ENCODE measurements around the gene KCTD11. TPM values are rescaled to one million over a fixed set of nuclear protein-coding genes. Genes with fewer than 3 reads are reported as not detected.

Gene KCTD11
- total RNA-seq, 1 experiment from 2014 or later: 3.8 TPM

- CTCF ChIA-PET: no interaction called here
- Histone ChIP-seq H3K4me3 (ENCODE audit: low read depth, low read length, poor library complexity, severe bottlenecking) (no peak overlapping the region), H3K27me3 (replicated peaks; ENCODE audit: insufficient read depth, low read depth, low read length, poor library complexity) (no peaks in the 10 kb centered on the region), H3K36me3 (ENCODE audit: insufficient read depth, low read length, poor library complexity, severe bottlenecking) (no peaks in the 10 kb centered on the region), H3K4me1 (ENCODE audit: insufficient read depth, low read length, poor library complexity, severe bottlenecking) (peaks cover 24% of the 10 kb centered on the region), H3K27ac (ENCODE audit: low read depth, low read length, poor library complexity, severe bottlenecking) (no peak overlapping the region), H3K9me3 (ENCODE audit: low read depth, low read length, poor library complexity, severe bottlenecking) (no peaks in the 10 kb centered on the region)
- DNase-seq (ENCODE audit: low spot score): no peak
- BruUV-seq (replicated peaks): no TSS peak
- TF ChIP-seq, protein P1, sequence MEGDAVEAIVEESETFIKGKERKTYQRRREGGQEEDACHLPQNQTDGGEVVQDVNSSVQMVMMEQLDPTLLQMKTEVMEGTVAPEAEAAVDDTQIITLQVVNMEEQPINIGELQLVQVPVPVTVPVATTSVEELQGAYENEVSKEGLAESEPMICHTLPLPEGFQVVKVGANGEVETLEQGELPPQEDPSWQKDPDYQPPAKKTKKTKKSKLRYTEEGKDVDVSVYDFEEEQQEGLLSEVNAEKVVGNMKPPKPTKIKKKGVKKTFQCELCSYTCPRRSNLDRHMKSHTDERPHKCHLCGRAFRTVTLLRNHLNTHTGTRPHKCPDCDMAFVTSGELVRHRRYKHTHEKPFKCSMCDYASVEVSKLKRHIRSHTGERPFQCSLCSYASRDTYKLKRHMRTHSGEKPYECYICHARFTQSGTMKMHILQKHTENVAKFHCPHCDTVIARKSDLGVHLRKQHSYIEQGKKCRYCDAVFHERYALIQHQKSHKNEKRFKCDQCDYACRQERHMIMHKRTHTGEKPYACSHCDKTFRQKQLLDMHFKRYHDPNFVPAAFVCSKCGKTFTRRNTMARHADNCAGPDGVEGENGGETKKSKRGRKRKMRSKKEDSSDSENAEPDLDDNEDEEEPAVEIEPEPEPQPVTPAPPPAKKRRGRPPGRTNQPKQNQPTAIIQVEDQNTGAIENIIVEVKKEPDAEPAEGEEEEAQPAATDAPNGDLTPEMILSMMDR (conservative IDR thresholded peaks at IDR 0.05; ENCODE audit: low read depth, low read length): no peak
- TF ChIP-seq EZH2 (IDR thresholded peaks at IDR 0.05; ENCODE audit: borderline replicate concordance, low read depth, low read length, poor library complexity, severe bottlenecking): no peak
- POLR2A ChIA-PET (ENCODE audit: low non-redundant PET): no interaction called here
- intact Hi-C loops (cut with micrococcal nuclease; ENCODE audit: unreplicated experiment): loop anchor here (5.0 kb wide), 2 partner anchors 51 to 301 kb away; no protein-coding TSS in a partner anchor
Measured at GRCh38 chr17:7347630-7348477, 4.1 kb upstream of the KCTD11 start.

DNA sequence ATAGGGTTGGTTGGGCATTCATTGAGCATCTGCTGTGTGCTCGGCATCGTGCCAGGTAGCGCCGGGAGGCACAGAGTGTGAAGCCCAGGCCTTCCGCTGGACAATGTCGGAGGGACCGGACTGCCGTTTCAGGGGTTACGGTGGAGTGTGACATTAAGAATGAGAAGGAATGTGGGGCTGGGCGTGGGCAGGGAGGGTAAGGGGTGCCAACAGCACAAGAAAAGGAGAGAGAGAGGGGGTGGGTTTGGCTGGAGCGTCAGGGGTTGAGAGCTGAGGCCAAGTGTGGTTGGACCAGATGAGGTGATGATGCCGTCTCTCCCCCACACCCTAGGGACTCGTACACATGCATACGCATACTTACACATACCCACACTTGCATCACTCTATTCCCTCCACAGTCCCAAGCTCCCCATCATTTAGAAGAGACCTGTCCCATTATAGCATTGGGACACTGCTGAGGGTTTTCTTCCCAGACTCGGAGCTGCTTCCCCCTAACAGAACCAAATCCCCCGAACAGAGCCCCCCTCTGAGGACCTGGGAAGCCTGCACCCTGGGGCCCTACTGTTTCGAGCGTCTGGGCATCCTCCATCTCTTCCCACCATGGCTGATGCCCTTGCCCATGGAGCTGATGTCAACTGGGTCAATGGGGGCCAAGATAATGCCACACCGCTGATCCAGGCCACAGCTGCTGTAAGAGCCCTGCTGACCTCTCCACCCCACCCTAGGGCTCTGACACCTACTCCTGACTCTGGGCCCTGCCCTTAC, 3.3 kb upstream of the KCTD11 start:
- CTCF ChIA-PET: no interaction called here
- H3K9me3 ChIP-seq (ENCODE audit: low read depth, low read length, poor library complexity, severe bottlenecking): no peaks in the 10 kb centered on the region
- no peaks in the 10 kb centered on the region for H3K27me3 ChIP-seq (replicated peaks; ENCODE audit: insufficient read depth, low read depth, low read length, poor library complexity)
- intact Hi-C loops (cut with micrococcal nuclease; ENCODE audit: unreplicated experiment): loop anchor here (5.0 kb wide), 2 partner anchors 51 to 301 kb away; no protein-coding TSS in a partner anchor
- no peaks in the 10 kb centered on the region for H3K36me3 ChIP-seq (ENCODE audit: insufficient read depth, low read length, poor library complexity, severe bottlenecking)
- POLR2A ChIA-PET (ENCODE audit: low non-redundant PET): no interaction called here
- H3K4me1 ChIP-seq (ENCODE audit: insufficient read depth, low read length, poor library complexity, severe bottlenecking): peaks cover 24% of the 10 kb centered on the region
- no peak for DNase-seq (ENCODE audit: low spot score)
- H3K4me3 ChIP-seq (ENCODE audit: low read depth, low read length, poor library complexity, severe bottlenecking): no peak overlapping the region
- no peak overlapping the region for H3K27ac ChIP-seq (ENCODE audit: low read depth, low read length, poor library complexity, severe bottlenecking)
- no peak for TF ChIP-seq EZH2 (IDR thresholded peaks at IDR 0.05; ENCODE audit: borderline replicate concordance, low read depth, low read length, poor library complexity, severe bottlenecking)
- TF ChIP-seq, protein P1 (conservative IDR thresholded peaks at IDR 0.05; ENCODE audit: low read depth, low read length): no peak
- no TSS peak for BruUV-seq (replicated peaks)

DNA sequence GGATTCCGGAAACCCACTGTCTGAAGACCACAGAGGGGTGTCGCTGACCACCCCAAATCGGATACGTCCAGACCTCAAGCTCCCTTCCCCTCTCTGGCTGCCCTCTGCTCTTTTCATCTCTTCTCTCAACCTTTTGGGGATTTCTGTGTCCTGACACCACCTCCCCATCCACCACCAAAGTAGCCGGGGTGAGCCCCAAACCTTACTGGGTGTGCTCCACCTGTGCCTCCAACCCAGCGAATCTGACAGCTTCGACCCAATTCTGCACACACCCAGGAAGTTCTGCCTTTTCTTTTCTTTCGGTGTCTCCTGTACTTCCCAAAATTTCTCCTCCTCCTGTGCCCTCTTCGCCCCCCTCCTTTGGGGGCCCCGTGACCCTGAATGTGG, 534 bp downstream of the KCTD11 start:
- intact Hi-C loops (cut with micrococcal nuclease; ENCODE audit: unreplicated experiment): loop anchor here (10.0 kb wide), 1 partner anchor 132 kb away; the partner anchor contains the start of genes POLR2A and SLC35G6
- ChIA-PET CTCF (no interaction called here), POLR2A (ENCODE audit: low non-redundant PET) (no interaction called here)
- TSS peak; percentile 42 for BruUV-seq (replicated peaks)
- H3K9me3 ChIP-seq (ENCODE audit: low read depth, low read length, poor library complexity, severe bottlenecking): no peaks in the 10 kb centered on the region
- H3K27ac ChIP-seq (ENCODE audit: low read depth, low read length, poor library complexity, severe bottlenecking): peak overlapping the region; percentile 94
- H3K36me3 ChIP-seq (ENCODE audit: insufficient read depth, low read length, poor library complexity, severe bottlenecking): no peaks in the 10 kb centered on the region
- peaks cover 38% of the 10 kb centered on the region for H3K4me1 ChIP-seq (ENCODE audit: insufficient read depth, low read length, poor library complexity, severe bottlenecking)
- no peak for DNase-seq (ENCODE audit: low spot score)
- TF ChIP-seq EZH2 (IDR thresholded peaks at IDR 0.05; ENCODE audit: borderline replicate concordance, low read depth, low read length, poor library complexity, severe bottlenecking): no peak
- TF ChIP-seq, protein P1 (conservative IDR thresholded peaks at IDR 0.05; ENCODE audit: low read depth, low read length): no peak; the same call in 1 of the 2 replicates
- no peaks in the 10 kb centered on the region for H3K27me3 ChIP-seq (replicated peaks; ENCODE audit: insufficient read depth, low read depth, low read length, poor library complexity)
- peak overlapping the region; percentile 93 for H3K4me3 ChIP-seq (ENCODE audit: low read depth, low read length, poor library complexity, severe bottlenecking)

All from A673 (cell line).